HepG2 (cell line): Measurements from ENCODE around the gene MESD. TPM values are rescaled to one million over a fixed set of nuclear protein-coding genes. Genes with fewer than 3 reads are reported as not detected.
A peak's percentile ranks its signal among the peaks of the same experiment; 100 is the strongest.

Experiments used
- ATAC-seq: fragments of 200-7000 bp; cut with Tn5 transposase; 3 replicates; pipeline ENCODE4 v1.9.1; 2020; ENCODE audit warnings: mild to moderate bottlenecking, moderate library complexity
- BruUV-seq: library from RNA; stranded (reverse); fragments of 400-500 nt; replicated peaks from 2 replicates; lab custom pipeline; 2021; lab: Mats Ljungman, UMichigan
- CTCF ChIA-PET: fragments of 300-600 bp; formaldehyde crosslinking; extraction: SDS; loops from one replicate; lab custom pipeline; 2021; ENCODE audit warnings: low total read pairs, inconsistent platforms, low intra/inter-chr PET ratio; lab: Yijun Ruan, JAX
- POLR2A ChIA-PET: fragments of 350-600 bp; sonication (Branson Sonifier 250); formaldehyde crosslinking; loops from one replicate; lab custom pipeline; 2020; ENCODE audit warnings: antibody characterized with exemption, inconsistent platforms; lab: Yijun Ruan, JAX
- DNase-seq: peaks from one replicate; pipeline ENCODE4 v3.0.0-alpha.2; 2015; ENCODE audit warnings: low spot score
- FAIRE-seq: peaks from 3 replicates; lab custom pipeline; 2011; peaks lifted over from hg19 to GRCh38; lab: Jason Lieb, UNC
- H2AFZ ChIP-seq: one replicate; pipeline ENCODE4 v1.6.1; 2011; ENCODE audit warnings: low read length, inconsistent platforms
- H3K27ac ChIP-seq: fragments of 300-600 bp; 3 replicates; pipeline ENCODE4 v1.8.0; 2011; ENCODE audit warnings: mixed run types, mild to moderate bottlenecking, mixed read lengths, low read length, inconsistent platforms; ENCODE audit not compliant: insufficient read depth; ENCODE audit errors: extremely low read length
- H3K27me3 ChIP-seq, 2 experiments: fragments of 200-600 bp in 1 of 2; 2 replicates in 1 of 2; 3 replicates in 1 of 2; pipeline versions ENCODE4 v1.6.0 to v1.8.0; 2011; ENCODE audit warnings: low read length in 2 of 2, mild to moderate bottlenecking in 2 of 2, moderate library complexity in 2 of 2, inconsistent platforms in 1 of 2; ENCODE audit not compliant: insufficient read depth in 2 of 2, control insufficient read depth in 1 of 2
- H3K36me3 ChIP-seq, 2 experiments: fragments of 200-600 bp in 1 of 2; replicated peaks in 1 of 2; 2 replicates in 1 of 2; 3 replicates in 1 of 2; pipeline versions ENCODE4 v1.5.1 to v1.8.0; 2011; ENCODE audit warnings: low read length in 2 of 2, inconsistent platforms in 1 of 2; ENCODE audit not compliant: insufficient read depth in 2 of 2, control insufficient read depth in 1 of 2
- H3K4me1 ChIP-seq: 2 replicates; pipeline ENCODE4 v1.5.1; 2012; ENCODE audit warnings: low read length, inconsistent platforms; ENCODE audit not compliant: insufficient read depth
- H3K4me2 ChIP-seq: 2 replicates; pipeline ENCODE4 v1.6.0; 2011; ENCODE audit warnings: low read depth, low read length, inconsistent platforms
- H3K4me3 ChIP-seq, 3 experiments: fragments of 200-600 bp in 1 of 3; sonication (generic), shearing (Covaris generic) in 1 of 3; replicated peaks in 1 of 3; 2 replicates each; pipeline ENCODE4 v1.5.1; 2011 to 2016; ENCODE audit warnings: low read length in 3 of 3, inconsistent platforms in 2 of 3, low read depth in 2 of 3, mild to moderate bottlenecking in 2 of 3, control low read depth in 1 of 3, mixed read lengths in 1 of 3; ENCODE audit not compliant: insufficient read depth in 1 of 3
- H3K79me2 ChIP-seq: one replicate; pipeline ENCODE4 v1.6.1; 2011; ENCODE audit warnings: low read length, inconsistent platforms; ENCODE audit not compliant: insufficient read depth
- H3K9ac ChIP-seq: 2 replicates; pipeline ENCODE4 v1.6.0; 2011; ENCODE audit warnings: mild to moderate bottlenecking, low read depth, low read length, inconsistent platforms; ENCODE audit not compliant: insufficient read depth
- H3K9me3 ChIP-seq: 2 replicates; pipeline ENCODE4 v1.5.1; 2012; ENCODE audit warnings: mild to moderate bottlenecking, low read length
- H4K20me1 ChIP-seq: 2 replicates; pipeline ENCODE4 v1.6.0; 2011; ENCODE audit warnings: inconsistent platforms, mild to moderate bottlenecking, low read length, moderate library complexity; ENCODE audit not compliant: insufficient read depth
- ARNTL ChIP-seq: sonication (generic); formaldehyde crosslinking; IDR thresholded peaks from 2 replicates; pipeline ENCODE4 v1.4.0; 2020; ENCODE audit warnings: mild to moderate bottlenecking, missing genetic modification reagents
- CBFB ChIP-seq: sonication (generic); formaldehyde crosslinking; IDR thresholded peaks from 2 replicates; pipeline ENCODE4 v1.4.0; 2020; ENCODE audit warnings: missing genetic modification reagents
- CTCF ChIP-seq: sonication (generic); formaldehyde crosslinking; IDR thresholded peaks from 2 replicates; pipeline ENCODE4 v1.5.0; 2020; ENCODE audit warnings: mild to moderate bottlenecking, missing genetic modification reagents, moderate library complexity
- ESRRA ChIP-seq: sonication (generic); formaldehyde crosslinking; IDR thresholded peaks from 2 replicates; pipeline ENCODE4 v1.5.1; 2020; ENCODE audit warnings: mild to moderate bottlenecking, low read depth, missing genetic modification reagents
- GZF1 ChIP-seq: sonication (generic); formaldehyde crosslinking; IDR thresholded peaks from 2 replicates; pipeline ENCODE4 v1.5.1; 2020; ENCODE audit warnings: mild to moderate bottlenecking, missing genetic modification reagents
- HIC2 ChIP-seq: sonication (generic); formaldehyde crosslinking; IDR thresholded peaks from 2 replicates; pipeline ENCODE4 v1.9.0; 2022; ENCODE audit warnings: low read depth, missing genetic modification reagents
- MED1 ChIP-seq: sonication (generic); formaldehyde crosslinking; IDR thresholded peaks from 2 replicates; pipeline ENCODE4 v1.4.0; 2020; ENCODE audit warnings: missing genetic modification reagents
- NFYB ChIP-seq: sonication (generic); formaldehyde crosslinking; IDR thresholded peaks from 2 replicates; pipeline ENCODE4 v1.4.0; 2020; ENCODE audit warnings: missing genetic modification reagents
- PHF20 ChIP-seq: sonication (generic); formaldehyde crosslinking; IDR thresholded peaks from 2 replicates; pipeline ENCODE4 v1.5.0; 2020; ENCODE audit warnings: mild to moderate bottlenecking, missing genetic modification reagents
- SP2 ChIP-seq: sonication (generic); formaldehyde crosslinking; IDR thresholded peaks from 2 replicates; pipeline ENCODE4 v1.5.1; 2020; ENCODE audit warnings: mild to moderate bottlenecking, missing genetic modification reagents
- STAG1 ChIP-seq: sonication (generic); formaldehyde crosslinking; IDR thresholded peaks from 2 replicates; pipeline ENCODE4 v1.4.0; 2020; ENCODE audit warnings: missing genetic modification reagents
- ZNF260 ChIP-seq: sonication (generic); formaldehyde crosslinking; IDR thresholded peaks from 2 replicates; pipeline ENCODE4 v1.4.0; 2020; ENCODE audit warnings: missing genetic modification reagents, low read depth, mild to moderate bottlenecking, borderline replicate concordance
- ZNF780A ChIP-seq: sonication (generic); formaldehyde crosslinking; IDR thresholded peaks from 2 replicates; pipeline ENCODE4 v1.8.0; 2022; ENCODE audit warnings: mild to moderate bottlenecking, missing genetic modification reagents, moderate library complexity
- WGBS: methylation state at CpG from one replicate; pipeline ENCODE4 v1.1.6; 2017; ENCODE audit warnings: low lambda C conversion rate; 5-methylcytosine and 5-hydroxymethylcytosine counted together
- in situ Hi-C: cut with HindIII; loops from 2 replicates; pipeline ENCODE4 v1.10.0; 2017; ENCODE audit warnings: low pct_unique_long_range_greater_than_20kb; ENCODE audit not compliant: extremely low pct_ligation_motif_present
- intact Hi-C: fragments of 100-400 bp; cut with micrococcal nuclease; formaldehyde crosslinking; loops from one replicate; pipeline ENCODE4 v1.10.0; 2022; ENCODE audit not compliant: unreplicated experiment
- polyA plus RNA-seq, 8 experiments: library from polyadenylated mRNA; depleted of rRNA in 3 of 8; stranded (reverse) in 7 of 8; unstranded in 1 of 8; fragments of >200 nt; fragmentation: Illumina TruSeq in 4 of 8; extraction: Trizol in 4 of 8; gene quantifications; 2 replicates each; pipeline versions ENCODE4 v1.2.1 to v1.2.3, GENCODE V29; 2011 to 2016; ENCODE audit warnings: low read depth in 4 of 8, missing spikeins in 1 of 8, mixed read lengths in 1 of 8; ENCODE audit not compliant: insufficient read depth in 1 of 8
- total RNA-seq, 5 experiments: library from RNA; depleted of rRNA; stranded (reverse); fragments of >200 nt; fragmentation: Illumina TruSeq; extraction: Trizol; gene quantifications; 2 replicates each; pipeline ENCODE4 v1.2.3, GENCODE V29; 2016; ENCODE audit warnings: low read depth in 1 of 5

MESD gene
- total and polyA plus RNA-seq, 2 of the 13 experiments (the other 11 are each of a cell fraction or from before 2014, with no cell fraction given): 18.0 to 46.2 TPM

GRCh38 chr15:80996247-80996646, 6.6 kb upstream of the MESD start:
- H3K9me3 ChIP-seq: no peaks in the 10 kb centered on the region
- no TSS peak for BruUV-seq
- ATAC-seq: no peak
- no peaks in the 10 kb centered on the region for H3K36me3 ChIP-seq
- no peak overlapping the region for H2AFZ ChIP-seq
- 26% methylated on average over 1 of the region's 1 CpG for WGBS
- H3K9ac ChIP-seq: no peak overlapping the region
- peaks cover 24% of the 10 kb centered on the region for H3K4me1 ChIP-seq
- FAIRE-seq: no peak
- H4K20me1 ChIP-seq: no peaks in the 10 kb centered on the region
- H3K4me3 ChIP-seq: no peak overlapping the region
- DNase-seq: no peak
- no peaks in the 10 kb centered on the region for H3K27me3 ChIP-seq
- peak; percentile 54 for TF ChIP-seq CTCF (CRISPR knock-in tag)
- no peak for TF ChIP-seq SP2
- 0 out of 2 replicates have a peak, but pooled peaks have one; percentile 27 for TF ChIP-seq STAG1 (CRISPR knock-in tag)
- intact Hi-C loops: loop anchor here (5.0 kb wide), 1 partner anchor 111 kb away; no protein-coding TSS in a partner anchor
- H3K27ac ChIP-seq: no peak overlapping the region
- ChIA-PET POLR2A (no interaction called here), CTCF (no interaction called here)
- in situ Hi-C loops: no loop called here
- no peak overlapping the region for H3K4me2 ChIP-seq
- no peaks in the 10 kb centered on the region for H3K79me2 ChIP-seq

- BruUV-seq: no TSS peak
- FAIRE-seq (no peak), DNase-seq (no peak), ATAC-seq (no peak)
- TF ChIP-seq GZF1 (CRISPR knock-in tag) (no peak), NFYB (CRISPR knock-in tag) (no peak), ZNF780A (CRISPR knock-in tag) (no peak), MED1 (no peak), HIC2 (CRISPR knock-in tag) (no peak), ESRRA (CRISPR knock-in tag) (no peak), PHF20 (CRISPR knock-in tag) (no peak), ARNTL (CRISPR knock-in tag) (no peak), ZNF260 (CRISPR knock-in tag) (no peak), CBFB (CRISPR knock-in tag) (no peak)
- no peak overlapping the region for H3K4me2 ChIP-seq
- H4K20me1 ChIP-seq: peaks cover 2% of the 10 kb centered on the region; the same call in 1 of the 2 replicates
- peaks cover 26% of the 10 kb centered on the region for H3K4me1 ChIP-seq
- ChIA-PET CTCF (no interaction called here), POLR2A (no interaction called here)
- no peak overlapping the region for H3K27ac ChIP-seq
- H3K79me2 ChIP-seq: peaks cover 19% of the 10 kb centered on the region
- in situ Hi-C loops (no loop called here), intact Hi-C loops (no loop called here)
- H3K9me3 ChIP-seq: no peaks in the 10 kb centered on the region
- 95% methylated on average over 1 of the region's 1 CpG for WGBS
- H3K4me3 ChIP-seq: no peak overlapping the region
- H3K36me3 ChIP-seq: no peaks in the 10 kb centered on the region
- H3K27me3 ChIP-seq: no peaks in the 10 kb centered on the region; a peak in 1 of 5 replicates
- H3K9ac ChIP-seq: no peak overlapping the region
- no peak overlapping the region for H2AFZ ChIP-seq
Measured at GRCh38 chr15:80992441-80992840, 2.8 kb upstream of the MESD start.
